ENCODE data around the gene FARP2.

GRCh38 chr2:241389697-241390096, 33.6 kb downstream of the FARP2 start:
- TF ChIP-seq CTCF (IDR thresholded peaks at IDR 0.05; ENCODE audit: low read depth, low read length), result no peak
- TF ChIP-seq POLR2A (IDR thresholded peaks at IDR 0.05; ENCODE audit: extremely low read depth, insufficient read length), result no peak
- no peak for TF ChIP-seq MAX (IDR thresholded peaks at IDR 0.05; ENCODE audit: low read depth, low read length)
